Heart left ventricle (tissue), 16 donors: Measurements from ENCODE around the gene MBD3. TPM values are rescaled to one million over a fixed set of nuclear protein-coding genes. Genes with fewer than 3 reads are reported as not detected.

Experiments
- ATAC-seq, 4 donors: fragments of 200-7000 bp; cut with Tn5 transposase; one replicate each; pipeline ENCODE4 v1.9.1; 2020 to 2022; ENCODE audit warnings: moderate library complexity in 4 of 4, mild to moderate bottlenecking in 3 of 4, moderate number of reproducible peaks in 1 of 4
- DNase-seq, 5 donors: peaks; one replicate each; pipeline ENCODE4 v3.0.0-alpha.2; 2020
- H3K27ac ChIP-seq, 12 donors: fragments of 200-600 bp; sonication (generic) in 4 of 12; one replicate each; pipeline versions ENCODE4 v1.5.0 to v1.8.0; 2016 to 2022; ENCODE audit warnings: mild to moderate bottlenecking in 2 of 12
- H3K27me3 ChIP-seq, 9 donors: fragments of 200-600 bp; sonication (generic) in 2 of 9; one replicate each; pipeline versions ENCODE4 v1.5.1 to v1.8.0; 2016 to 2022; ENCODE audit warnings: mild to moderate bottlenecking in 3 of 9
- H3K36me3 ChIP-seq, 9 donors: fragments of 200-600 bp; sonication (generic) in 2 of 9; one replicate each; pipeline versions ENCODE4 v1.5.0 to v1.8.0; 2018 to 2022; ENCODE audit warnings: mild to moderate bottlenecking in 2 of 9
- H3K4me1 ChIP-seq, 12 donors: fragments of 200-600 bp; sonication (generic) in 4 of 12; one replicate each; pipeline versions ENCODE4 v1.5.0 to v1.8.0; 2016 to 2022; ENCODE audit warnings: mild to moderate bottlenecking in 3 of 12
- H3K4me3 ChIP-seq, 12 donors: fragments of 200-600 bp; sonication (generic) in 4 of 12; one replicate each; pipeline versions ENCODE4 v1.5.0 to v1.8.0; 2017 to 2022; ENCODE audit warnings: mild to moderate bottlenecking in 9 of 12, moderate library complexity in 4 of 12
- H3K9me3 ChIP-seq, 12 donors: fragments of 200-600 bp; sonication (generic) in 4 of 12; one replicate each; pipeline versions ENCODE4 v1.5.0 to v1.8.0; 2016 to 2022; ENCODE audit warnings: mild to moderate bottlenecking in 1 of 12
- CTCF ChIP-seq, 12 donors: fragments of 200-600 bp; sonication (generic) in 4 of 12; IDR thresholded peaks; one replicate each; pipeline versions ENCODE4 v1.5.0 to v1.8.0; 2018 to 2022; ENCODE audit warnings: antibody characterized with exemption in 12 of 12, mild to moderate bottlenecking in 5 of 12
- POLR2A ChIP-seq, 2 donors: fragments of 450-650 bp; IDR thresholded peaks; one replicate each; pipeline ENCODE4 v1.6.1; 2017; ENCODE audit warnings: antibody characterized with exemption in 2 of 2, mild to moderate bottlenecking in 2 of 2, moderate library complexity in 2 of 2
- WGBS, 4 donors: extraction: QIAGEN DNeasy Blood & Tissue Kit in 2 of 4; methylation state at CpG; one replicate each; pipeline versions ENCODE4 v1.1.5 to v1.1.7; 2013 to 2018; 5-methylcytosine and 5-hydroxymethylcytosine counted together
- intact Hi-C, 10 donors: fragments of 100-400 bp; cut with DNase I; formaldehyde crosslinking; loops; one replicate each; pipeline versions ENCODE4 v1.11.1 to v1.14.2; 2022
- polyA plus RNA-seq, 2 donors: library from polyadenylated mRNA; stranded (reverse); fragments of 200-250 nt; gene quantifications; one replicate each; pipeline ENCODE4 v1.2.3, GENCODE V29; 2013
- total RNA-seq, 9 donors: library from RNA; depleted of rRNA in 2 of 9; stranded (reverse); fragments of >200 nt in 2 of 9; fragmentation: NEBNext Ultra II Directional in 3 of 9; extraction: Animal tissue kit (Norgen Biotek cat#: 25700) in 3 of 9; gene quantifications; one replicate each; pipeline versions ENCODE4 v1.1.0 to v1.2.4, GENCODE V29; 2016 to 2023
- donor health status: ischemic (EF 13 %, LVEDD 7.1; RV severe dilation, severe dysfunction).
- donor health status: healthy with polysubstance abuse.
- donor health status: DM: no; HTN: yes; CAD: no.
- donor health status: DM: no; HTN: no; CAD: no.
- donor health status: ischemic (EF 25% LVEDD 6.9; RV normal size, moderate dysfunction).
- donor health status: ischemic (EF 25% LVEDD 5.7; RV mildly dilated, moderate dysfunction).
- donor health status: healthy.
- donor health status: DM: yes; HTN: yes; CAD: no.
- donor health status: ischemic (EF 35%, LVEDD 5.7; RV mildly dilated, moderate dysfunction).
- donor health status: nonischemic (EF 11% LVEDD 7.7; RV severe dilation, severe dysfunction).
- donor health status: DM: yes; HTN: yes; CAD: no.
- donor health status: PGD.
- donor health status: ischemic (EF 29% LVEDD 5.4; RV normal size, mild dysfunction).
- donor health status: nonischemic (EF 23%, LVEDD 6.1; RV moderate dilation, normal function).

The MBD3 gene
- total and polyA plus RNA-seq, 11 donors: 38.6 to 146 (median 72.8) TPM

GRCh38 chr19:1580957-1581356 lies 11.7 kb downstream of the MBD3 start:
- no peak for ATAC-seq

GRCh38 chr19:1580382-1580781 lies 12.3 kb downstream of the MBD3 start:
- no peak overlapping the region for H3K4me3 ChIP-seq
- no peak for DNase-seq
- no peak overlapping the region for H3K27ac ChIP-seq
- H3K9me3 ChIP-seq: no peaks in the 10 kb centered on the region
- TF ChIP-seq POLR2A (IDR thresholded peaks at IDR 0.05) (no peak), CTCF (IDR thresholded peaks at IDR 0.05) (no peak)
- peaks cover 0 to 89% (median 69%) of the 10 kb centered on the region in 9 donors for H3K36me3 ChIP-seq
- 88 to 92% (median 88%) methylated on average over 20 of the region's 20 CpGs for WGBS, 4 donors
- intact Hi-C loops: no loop called here
- H3K4me1 ChIP-seq: peaks cover 0 to 16% (median 1%) of the 10 kb centered on the region in 12 donors
- H3K27me3 ChIP-seq: no peaks in the 10 kb centered on the region
- ATAC-seq: no peak

More at GRCh38 chr19:1580957-1581356, 11.7 kb downstream of the MBD3 start:
- H3K27me3 ChIP-seq: no peaks in the 10 kb centered on the region
- no peak overlapping the region for H3K27ac ChIP-seq
- DNase-seq: no peak
- H3K4me3 ChIP-seq: no peak overlapping the region
- peaks cover 0 to 89% (median 69%) of the 10 kb centered on the region in 9 donors for H3K36me3 ChIP-seq
- peaks cover 0 to 16% (median 1%) of the 10 kb centered on the region in 12 donors for H3K4me1 ChIP-seq
- 91 to 99% (median 94%) methylated on average over 20 to 22 of the region's 22 CpGs for WGBS, 4 donors
- intact Hi-C loops: no loop called here
- no peaks in the 10 kb centered on the region for H3K9me3 ChIP-seq
- no peak for TF ChIP-seq CTCF (IDR thresholded peaks at IDR 0.05)

- intact Hi-C loops: no loop called here
- ATAC-seq: no peak
- Histone ChIP-seq H3K36me3 (peaks cover 0 to 81% (median 63%) of the 10 kb centered on the region in 9 donors), H3K27me3 (no peaks in the 10 kb centered on the region), H3K9me3 (no peaks in the 10 kb centered on the region), H3K4me1 (peaks cover 0 to 16% (median 1%) of the 10 kb centered on the region in 12 donors), H3K4me3 (no peak overlapping the region), H3K27ac (no peak overlapping the region)
- TF ChIP-seq CTCF (IDR thresholded peaks at IDR 0.05) (no peak), POLR2A (IDR thresholded peaks at IDR 0.05) (no peak)
- no peak for DNase-seq
- 96 to 98% (median 96%) methylated on average over 20 of the region's 20 CpGs for WGBS, 4 donors
Measured at GRCh38 chr19:1579222-1579621, 13.4 kb downstream of the MBD3 start.

GRCh38 chr19:1577929-1578618 lies 14.6 kb downstream of the MBD3 start:
- ATAC-seq (peak in 2 of 4 donors; percentile 18 to 23), DNase-seq (peak in 1 of 5 donors; percentile 23)
- no peaks in the 10 kb centered on the region for H3K27me3 ChIP-seq
- H3K4me1 ChIP-seq: peaks cover 0 to 16% (median 1%) of the 10 kb centered on the region in 12 donors
- WGBS, 4 donors: 72 to 88% (median 77%) methylated on average over 30 to 49 of the region's 49 CpGs
- H3K9me3 ChIP-seq: no peaks in the 10 kb centered on the region
- TF ChIP-seq CTCF (IDR thresholded peaks at IDR 0.05) (no peak), POLR2A (IDR thresholded peaks at IDR 0.05) (no peak)
- H3K27ac ChIP-seq: peak overlapping the region in 6 of 12 donors; percentile 4 to 57 (median 30)
- intact Hi-C loops: no loop called here
- peaks cover 0 to 70% (median 52%) of the 10 kb centered on the region in 9 donors for H3K36me3 ChIP-seq
- no peak overlapping the region for H3K4me3 ChIP-seq
